ENCODE data around the gene SLC35D2. TPM values are rescaled to one million over a fixed set of nuclear protein-coding genes. Genes with fewer than 3 reads are reported as not detected.

Gene SLC35D2
- total RNA-seq, 1 experiment from 2014 or later: 14.6 TPM

DNA sequence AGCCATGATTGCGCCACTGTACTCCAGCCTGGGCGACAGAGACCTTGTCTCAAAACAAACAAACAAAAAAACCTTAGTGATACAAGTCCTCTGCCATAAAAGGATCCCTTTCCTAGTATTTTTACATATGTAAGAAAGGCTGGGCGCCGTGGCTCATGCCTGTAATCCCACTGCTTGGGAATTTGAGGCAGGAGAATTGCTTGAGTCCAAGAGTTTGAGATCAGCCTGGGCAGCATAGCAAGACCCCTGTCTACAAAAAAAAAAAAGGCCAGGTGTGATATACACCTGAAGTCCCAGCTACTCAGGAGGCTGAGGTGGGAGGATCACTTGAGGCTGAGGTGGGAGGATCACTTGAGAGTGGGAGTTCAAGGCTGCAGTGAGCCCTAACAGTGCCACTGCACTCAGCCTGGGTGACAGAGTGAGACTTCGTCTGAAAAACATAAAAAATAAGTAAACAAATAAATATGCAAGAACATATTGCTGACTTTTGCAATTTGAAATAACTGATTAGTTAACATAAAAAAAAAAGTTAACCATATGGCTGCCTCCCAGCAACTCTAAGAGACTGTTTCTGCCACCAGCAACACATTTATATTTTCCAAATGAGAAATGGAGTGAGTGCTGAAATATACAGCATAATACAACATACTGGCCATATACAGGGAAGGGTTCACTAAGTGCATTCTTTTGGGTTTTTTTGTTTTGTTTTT, 27.8 kb upstream of the SLC35D2 start:
- peaks cover 3% of the 10 kb centered on the region; the same call in 1 of the 2 replicates for H3K36me3 Mint-ChIP-seq
- no peaks in the 10 kb centered on the region for H3K9me3 Mint-ChIP-seq
- peaks cover 45% of the 10 kb centered on the region for H3K4me1 Mint-ChIP-seq
- H3K4me3 Mint-ChIP-seq: no peak overlapping the region
- H3K27me3 Mint-ChIP-seq (ENCODE audit: low read depth): no peaks in the 10 kb centered on the region
- ATAC-seq (no peak), DNase-seq (ENCODE audit: low spot score) (no peak)
- ChIA-PET POLR2A (no interaction called here), CTCF (no interaction called here)
- TF ChIP-seq, protein P1, sequence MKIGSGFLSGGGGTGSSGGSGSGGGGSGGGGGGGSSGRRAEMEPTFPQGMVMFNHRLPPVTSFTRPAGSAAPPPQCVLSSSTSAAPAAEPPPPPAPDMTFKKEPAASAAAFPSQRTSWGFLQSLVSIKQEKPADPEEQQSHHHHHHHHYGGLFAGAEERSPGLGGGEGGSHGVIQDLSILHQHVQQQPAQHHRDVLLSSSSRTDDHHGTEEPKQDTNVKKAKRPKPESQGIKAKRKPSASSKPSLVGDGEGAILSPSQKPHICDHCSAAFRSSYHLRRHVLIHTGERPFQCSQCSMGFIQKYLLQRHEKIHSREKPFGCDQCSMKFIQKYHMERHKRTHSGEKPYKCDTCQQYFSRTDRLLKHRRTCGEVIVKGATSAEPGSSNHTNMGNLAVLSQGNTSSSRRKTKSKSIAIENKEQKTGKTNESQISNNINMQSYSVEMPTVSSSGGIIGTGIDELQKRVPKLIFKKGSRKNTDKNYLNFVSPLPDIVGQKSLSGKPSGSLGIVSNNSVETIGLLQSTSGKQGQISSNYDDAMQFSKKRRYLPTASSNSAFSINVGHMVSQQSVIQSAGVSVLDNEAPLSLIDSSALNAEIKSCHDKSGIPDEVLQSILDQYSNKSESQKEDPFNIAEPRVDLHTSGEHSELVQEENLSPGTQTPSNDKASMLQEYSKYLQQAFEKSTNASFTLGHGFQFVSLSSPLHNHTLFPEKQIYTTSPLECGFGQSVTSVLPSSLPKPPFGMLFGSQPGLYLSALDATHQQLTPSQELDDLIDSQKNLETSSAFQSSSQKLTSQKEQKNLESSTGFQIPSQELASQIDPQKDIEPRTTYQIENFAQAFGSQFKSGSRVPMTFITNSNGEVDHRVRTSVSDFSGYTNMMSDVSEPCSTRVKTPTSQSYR (CRISPR knock-in tag; IDR thresholded peaks at IDR 0.05): no peak
- TF ChIP-seq ZNF121 (CRISPR knock-in tag; IDR thresholded peaks at IDR 0.05): 0 out of 2 replicates have a peak, but pooled peaks have one; percentile 33
- H3K27ac Mint-ChIP-seq: no peak overlapping the region

DNA sequence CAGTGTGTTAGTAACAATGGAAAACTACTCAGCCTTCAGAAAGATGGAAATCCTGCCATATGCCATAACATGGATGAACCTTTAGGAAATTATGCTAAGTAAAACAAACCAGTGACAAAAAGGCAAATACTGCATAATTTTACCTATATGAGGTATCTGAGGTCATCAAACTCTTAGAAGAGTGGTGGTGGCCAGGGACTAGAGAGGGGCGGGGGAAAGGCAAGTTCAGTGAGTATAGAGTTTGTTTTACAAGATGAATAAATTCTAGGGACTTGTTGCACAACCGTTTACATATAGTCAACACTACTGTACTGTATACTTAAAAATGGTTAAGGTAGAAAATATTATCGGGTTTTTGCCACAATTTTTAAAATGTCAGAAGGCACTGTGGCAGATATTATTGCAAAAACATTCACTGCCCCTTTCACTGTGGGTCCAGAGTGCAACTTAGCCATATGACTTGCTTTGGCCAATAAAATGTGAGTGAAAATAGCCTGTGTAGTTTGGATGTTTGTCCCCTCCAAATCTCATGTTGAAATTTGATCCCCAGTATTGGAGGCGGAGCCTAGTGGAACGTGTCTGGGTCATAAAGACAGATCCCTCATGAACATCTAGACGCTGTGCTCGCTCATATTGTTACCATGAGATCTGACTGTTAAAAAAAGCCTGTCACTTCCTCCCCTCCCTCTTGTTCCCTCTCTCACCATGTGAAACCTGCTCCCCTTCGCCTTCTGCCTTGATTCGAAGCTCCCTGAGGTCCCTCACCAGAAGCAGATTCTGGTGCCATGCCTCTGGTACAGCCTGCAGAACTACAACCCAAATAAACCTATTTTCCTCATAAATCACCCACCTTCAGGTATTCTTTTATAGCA, 25.1 kb upstream of the SLC35D2 start:
- H3K36me3 Mint-ChIP-seq: peaks cover 3% of the 10 kb centered on the region; the same call in 1 of the 2 replicates
- ChIA-PET CTCF (no interaction called here), POLR2A (interaction anchor here (0.6 kb wide), 1 partner anchor 98 kb away, joined by 4 read pairs; no protein-coding TSS in a partner anchor)
- H3K4me3 Mint-ChIP-seq: peak overlapping the region; percentile 7; the same call in 1 of the 2 replicates
- H3K4me1 Mint-ChIP-seq: peaks cover 41% of the 10 kb centered on the region
- H3K9me3 Mint-ChIP-seq: no peaks in the 10 kb centered on the region
- H3K27ac Mint-ChIP-seq: peak overlapping the region; percentile 76
- DNase-seq (ENCODE audit: low spot score) (no peak), ATAC-seq (no peak)
- H3K27me3 Mint-ChIP-seq (ENCODE audit: low read depth): no peaks in the 10 kb centered on the region
- TF ChIP-seq ZNF423 (CRISPR knock-in tag; IDR thresholded peaks at IDR 0.05) (no peak), ZNF138 (CRISPR knock-in tag; conservative IDR thresholded peaks at IDR 0.05) (no peak), ETV6 (CRISPR knock-in tag; IDR thresholded peaks at IDR 0.05) (no peak), NR3C1 (CRISPR knock-in tag; conservative IDR thresholded peaks at IDR 0.05; ENCODE audit: low read depth) (no peak), JAZF1 (CRISPR knock-in tag; IDR thresholded peaks at IDR 0.05) (no peak), TP53 (CRISPR knock-in tag; IDR thresholded peaks at IDR 0.05) (no peak)
- TF ChIP-seq, protein P2, sequence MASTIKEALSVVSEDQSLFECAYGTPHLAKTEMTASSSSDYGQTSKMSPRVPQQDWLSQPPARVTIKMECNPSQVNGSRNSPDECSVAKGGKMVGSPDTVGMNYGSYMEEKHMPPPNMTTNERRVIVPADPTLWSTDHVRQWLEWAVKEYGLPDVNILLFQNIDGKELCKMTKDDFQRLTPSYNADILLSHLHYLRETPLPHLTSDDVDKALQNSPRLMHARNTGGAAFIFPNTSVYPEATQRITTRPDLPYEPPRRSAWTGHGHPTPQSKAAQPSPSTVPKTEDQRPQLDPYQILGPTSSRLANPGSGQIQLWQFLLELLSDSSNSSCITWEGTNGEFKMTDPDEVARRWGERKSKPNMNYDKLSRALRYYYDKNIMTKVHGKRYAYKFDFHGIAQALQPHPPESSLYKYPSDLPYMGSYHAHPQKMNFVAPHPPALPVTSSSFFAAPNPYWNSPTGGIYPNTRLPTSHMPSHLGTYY (CRISPR knock-in tag; IDR thresholded peaks at IDR 0.05): no peak
- TF ChIP-seq, protein P3, sequence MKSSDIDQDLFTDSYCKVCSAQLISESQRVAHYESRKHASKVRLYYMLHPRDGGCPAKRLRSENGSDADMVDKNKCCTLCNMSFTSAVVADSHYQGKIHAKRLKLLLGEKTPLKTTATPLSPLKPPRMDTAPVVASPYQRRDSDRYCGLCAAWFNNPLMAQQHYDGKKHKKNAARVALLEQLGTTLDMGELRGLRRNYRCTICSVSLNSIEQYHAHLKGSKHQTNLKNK (CRISPR knock-in tag; IDR thresholded peaks at IDR 0.05): no peak

DNA sequence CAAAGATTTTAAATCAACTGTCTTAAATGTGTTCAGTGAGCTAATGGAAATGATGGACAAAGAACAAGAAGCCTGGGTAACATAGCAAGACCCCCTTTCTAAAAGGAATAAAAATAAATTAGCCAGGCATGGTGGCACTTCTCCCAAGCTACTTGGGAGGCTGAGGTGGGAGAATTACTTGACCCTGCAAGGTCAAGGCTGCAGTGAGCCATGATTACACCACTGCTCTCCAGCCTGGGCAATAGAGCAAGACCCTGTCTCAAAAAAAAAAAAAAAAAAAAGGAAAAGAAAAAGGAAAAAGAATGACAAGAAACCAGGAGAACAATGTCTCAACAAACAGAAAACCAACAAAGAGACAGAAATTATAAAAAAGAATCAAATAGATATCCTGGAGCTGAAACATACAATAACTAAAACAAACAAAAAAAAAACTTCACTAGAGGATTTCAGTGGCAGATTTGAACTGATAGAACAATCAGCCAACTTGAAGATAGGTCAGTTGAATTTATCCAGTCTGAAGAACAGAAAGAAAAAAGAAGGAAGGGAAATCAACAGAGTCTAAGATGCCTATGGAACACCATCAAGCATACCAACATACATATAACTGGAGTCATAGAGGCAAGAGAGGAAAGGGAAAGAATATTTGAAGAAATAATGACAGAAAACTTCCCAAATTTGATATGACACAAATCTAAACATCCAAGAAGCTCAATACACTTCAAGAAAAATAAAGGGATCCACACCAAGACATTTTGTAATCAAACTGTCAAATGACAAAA, 16.8 kb upstream of the SLC35D2 start:
- TF ChIP-seq, protein P3 (CRISPR knock-in tag; IDR thresholded peaks at IDR 0.05): no peak
- peak; percentile 31; the same call in 1 of the 2 replicates for TF ChIP-seq ZNF121 (CRISPR knock-in tag; IDR thresholded peaks at IDR 0.05)
- ChIA-PET POLR2A (no interaction called here), CTCF (no interaction called here)
- H3K9me3 Mint-ChIP-seq: peaks cover 6% of the 10 kb centered on the region
- H3K27ac Mint-ChIP-seq: no peak overlapping the region
- DNase-seq (ENCODE audit: low spot score) (no peak), ATAC-seq (no peak)
- H3K36me3 Mint-ChIP-seq: peaks cover 18% of the 10 kb centered on the region
- H3K4me3 Mint-ChIP-seq: no peak overlapping the region
- no peaks in the 10 kb centered on the region for H3K27me3 Mint-ChIP-seq (ENCODE audit: low read depth)
- peaks cover 24% of the 10 kb centered on the region for H3K4me1 Mint-ChIP-seq
